ENCODE data around the gene AP3B2.
"Not testable (repeated sequence)": the region's sequence is repeated elsewhere in the genome, so short reads cannot be mapped to it uniquely, and the experiment has no call there.

The AP3B2 gene

DNA sequence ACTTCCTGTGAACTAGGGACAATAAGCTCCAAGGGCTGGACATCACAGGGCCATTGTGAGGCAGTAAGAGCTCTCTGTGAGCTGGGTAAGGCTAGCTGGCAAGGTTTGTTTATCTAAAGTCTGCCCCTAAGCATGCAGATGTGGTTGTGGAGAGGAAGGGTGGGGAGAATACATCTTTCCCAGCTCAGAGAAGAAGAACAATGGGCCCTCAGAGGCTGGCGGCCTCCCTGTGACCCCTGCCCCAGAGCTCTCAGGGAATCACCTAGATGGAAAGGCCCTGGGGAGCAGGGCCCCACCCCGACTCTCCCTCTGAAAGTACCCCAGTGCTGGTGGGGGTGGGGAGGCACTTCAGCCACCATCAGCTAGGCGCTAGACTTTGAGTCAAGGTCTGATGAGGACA lies 4.3 kb upstream of the AP3B2 start:
- no peak overlapping the region for H3K27ac ChIP-seq

DNA sequence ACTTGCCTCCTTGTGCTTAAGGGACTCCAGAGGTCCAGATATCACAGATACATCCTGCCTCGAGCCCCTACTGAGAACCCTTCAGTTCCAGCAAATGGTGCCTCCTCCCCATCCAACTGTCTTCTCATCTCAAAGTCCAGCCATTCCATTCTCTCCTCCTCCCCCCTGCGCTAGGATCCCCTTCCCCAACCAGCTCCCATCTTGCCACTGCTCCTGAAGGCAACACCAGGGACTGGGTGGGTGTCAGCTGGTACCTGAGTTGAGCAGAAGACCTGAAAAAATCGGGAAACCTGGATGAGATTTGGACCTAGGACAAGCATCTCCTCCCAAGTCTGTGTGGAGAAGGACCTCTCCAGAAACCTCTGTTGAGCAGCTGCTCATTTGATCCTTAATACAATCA lies 2.4 kb upstream of the AP3B2 start:
- no peak for TF ChIP-seq ZFX (IDR thresholded peaks at IDR 0.05; ENCODE audit: borderline replicate concordance)
- TF ChIP-seq, protein P1, sequence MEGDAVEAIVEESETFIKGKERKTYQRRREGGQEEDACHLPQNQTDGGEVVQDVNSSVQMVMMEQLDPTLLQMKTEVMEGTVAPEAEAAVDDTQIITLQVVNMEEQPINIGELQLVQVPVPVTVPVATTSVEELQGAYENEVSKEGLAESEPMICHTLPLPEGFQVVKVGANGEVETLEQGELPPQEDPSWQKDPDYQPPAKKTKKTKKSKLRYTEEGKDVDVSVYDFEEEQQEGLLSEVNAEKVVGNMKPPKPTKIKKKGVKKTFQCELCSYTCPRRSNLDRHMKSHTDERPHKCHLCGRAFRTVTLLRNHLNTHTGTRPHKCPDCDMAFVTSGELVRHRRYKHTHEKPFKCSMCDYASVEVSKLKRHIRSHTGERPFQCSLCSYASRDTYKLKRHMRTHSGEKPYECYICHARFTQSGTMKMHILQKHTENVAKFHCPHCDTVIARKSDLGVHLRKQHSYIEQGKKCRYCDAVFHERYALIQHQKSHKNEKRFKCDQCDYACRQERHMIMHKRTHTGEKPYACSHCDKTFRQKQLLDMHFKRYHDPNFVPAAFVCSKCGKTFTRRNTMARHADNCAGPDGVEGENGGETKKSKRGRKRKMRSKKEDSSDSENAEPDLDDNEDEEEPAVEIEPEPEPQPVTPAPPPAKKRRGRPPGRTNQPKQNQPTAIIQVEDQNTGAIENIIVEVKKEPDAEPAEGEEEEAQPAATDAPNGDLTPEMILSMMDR (IDR thresholded peaks at IDR 0.05): no peak
- no peak overlapping the region for H3K27ac ChIP-seq

More for the DNA sequence above, 4.3 kb upstream of the AP3B2 start:
- TF ChIP-seq, protein P1 (IDR thresholded peaks at IDR 0.05): no peak

DNA sequence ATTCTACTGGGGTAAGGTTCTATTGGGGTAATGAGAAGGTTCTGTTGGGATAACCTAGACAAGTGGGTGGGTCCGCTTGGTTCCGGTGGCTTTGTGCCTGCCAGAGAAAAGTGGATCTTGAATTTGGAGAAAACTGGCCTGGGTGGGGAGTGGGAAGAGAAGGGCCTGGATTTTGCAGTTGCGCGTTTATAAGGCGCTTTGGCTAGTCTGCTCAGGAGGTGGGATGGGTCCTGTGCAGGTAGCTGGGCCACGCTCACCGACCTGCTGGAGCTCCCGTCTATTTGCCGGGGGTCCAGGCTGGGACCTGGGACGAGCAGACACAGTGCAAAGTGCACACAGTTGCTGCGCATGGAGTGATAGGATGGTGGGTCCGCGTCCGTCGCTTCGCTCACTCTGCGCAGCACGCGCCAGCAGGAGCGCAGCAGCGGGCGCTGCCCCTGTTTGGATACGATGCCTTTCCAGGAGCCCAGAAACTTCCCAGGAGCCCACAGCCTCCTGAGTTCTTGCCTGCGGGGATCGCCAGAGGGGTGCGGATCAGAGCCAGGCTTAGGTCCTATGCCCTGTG lies 1.3 kb upstream of the AP3B2 start:
- H3K27ac ChIP-seq: no peak overlapping the region
- TF ChIP-seq ZFX (IDR thresholded peaks at IDR 0.05; ENCODE audit: borderline replicate concordance): no peak
- TF ChIP-seq, protein P1 (IDR thresholded peaks at IDR 0.05): no peak

DNA sequence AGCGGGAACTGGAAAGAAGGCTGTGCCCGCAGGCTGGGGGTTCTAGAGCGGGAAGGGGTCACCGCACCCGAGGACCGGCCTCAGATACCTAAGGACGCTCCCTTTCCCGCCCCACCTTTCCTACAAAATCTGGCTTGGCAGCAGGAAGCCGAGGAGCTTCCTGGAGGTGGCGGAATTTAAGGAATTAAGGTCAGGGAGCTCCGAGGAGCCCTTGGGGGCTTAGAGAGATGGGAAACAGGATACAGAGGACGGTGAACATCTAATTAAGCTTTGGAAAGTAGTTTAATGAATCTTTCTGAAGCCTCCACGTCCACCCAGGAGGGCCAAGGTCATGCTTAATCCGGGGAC lies 507 bp upstream of the AP3B2 start:
- TF ChIP-seq, protein P1 (IDR thresholded peaks at IDR 0.05): no peak
- TF ChIP-seq ZFX (IDR thresholded peaks at IDR 0.05; ENCODE audit: borderline replicate concordance): no peak
- no peak overlapping the region; the same call in 1 of the 2 replicates for H3K27ac ChIP-seq

DNA sequence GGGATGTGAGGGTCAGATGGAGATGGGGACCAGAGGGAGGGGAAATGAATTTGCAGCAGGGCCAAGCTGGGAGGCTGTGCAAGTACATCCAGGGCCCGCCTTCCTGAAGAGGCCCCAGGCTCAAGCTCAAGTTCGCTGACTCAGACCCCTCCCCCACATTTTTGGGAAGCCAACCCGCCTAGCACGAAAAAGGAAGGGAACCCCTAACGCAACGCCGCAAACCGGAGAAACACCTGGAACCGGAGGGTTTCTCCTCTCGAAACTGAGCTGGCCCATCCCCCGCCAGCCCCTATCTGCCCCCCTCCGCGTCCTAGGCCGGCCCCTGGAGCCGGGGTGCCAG lies 624 bp downstream of the AP3B2 start:
- TF ChIP-seq ZFX (IDR thresholded peaks at IDR 0.05; ENCODE audit: borderline replicate concordance): no peak
- TF ChIP-seq, protein P1 (IDR thresholded peaks at IDR 0.05): no peak
- peak overlapping the region; percentile 76 for H3K27ac ChIP-seq

DNA sequence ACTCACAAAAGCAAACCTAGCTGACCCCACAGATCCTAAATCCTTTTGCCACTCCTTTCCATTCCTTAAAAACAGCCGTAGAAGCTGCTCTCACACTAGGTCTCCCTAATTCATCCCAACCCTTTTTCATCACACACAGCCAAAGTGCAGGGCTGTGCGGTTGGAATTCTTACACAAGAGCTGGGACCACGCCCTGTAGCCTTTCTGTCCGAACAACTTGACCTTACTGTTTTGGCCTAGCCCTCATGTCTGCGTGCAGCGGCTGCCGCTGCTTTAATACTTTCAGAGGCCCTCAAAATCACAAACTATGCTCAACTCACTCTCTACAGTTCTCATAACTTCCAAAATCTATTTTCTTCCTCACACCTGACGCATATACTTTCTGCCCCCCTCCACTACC lies 3.8 kb downstream of the AP3B2 start:
- not testable (repeated sequence) for H3K27ac ChIP-seq

DNA sequence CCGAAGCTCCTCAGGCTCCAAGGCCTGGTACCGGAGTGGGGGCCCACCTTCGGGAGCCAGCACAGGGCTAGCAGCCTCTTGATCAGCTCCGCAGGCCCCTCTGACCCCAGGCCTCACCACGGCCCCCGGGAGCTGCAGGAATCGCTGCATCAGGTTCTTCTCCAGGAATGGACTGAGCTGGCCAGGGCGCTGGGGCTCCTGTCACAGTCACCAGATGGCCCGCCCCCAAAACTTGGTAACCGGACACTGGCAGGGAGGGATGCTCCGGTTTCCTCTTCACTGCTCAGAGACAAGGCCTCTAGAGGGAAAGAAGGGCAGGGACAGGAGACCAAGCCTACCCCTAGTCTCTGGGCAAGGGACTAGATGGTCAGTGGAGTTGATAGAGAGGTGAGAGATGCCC lies 9.9 kb downstream of the AP3B2 start:
- no peak overlapping the region for H3K27ac ChIP-seq
- TF ChIP-seq ZFX (IDR thresholded peaks at IDR 0.05; ENCODE audit: borderline replicate concordance): no peak
- TF ChIP-seq, protein P1 (IDR thresholded peaks at IDR 0.05): no peak

DNA sequence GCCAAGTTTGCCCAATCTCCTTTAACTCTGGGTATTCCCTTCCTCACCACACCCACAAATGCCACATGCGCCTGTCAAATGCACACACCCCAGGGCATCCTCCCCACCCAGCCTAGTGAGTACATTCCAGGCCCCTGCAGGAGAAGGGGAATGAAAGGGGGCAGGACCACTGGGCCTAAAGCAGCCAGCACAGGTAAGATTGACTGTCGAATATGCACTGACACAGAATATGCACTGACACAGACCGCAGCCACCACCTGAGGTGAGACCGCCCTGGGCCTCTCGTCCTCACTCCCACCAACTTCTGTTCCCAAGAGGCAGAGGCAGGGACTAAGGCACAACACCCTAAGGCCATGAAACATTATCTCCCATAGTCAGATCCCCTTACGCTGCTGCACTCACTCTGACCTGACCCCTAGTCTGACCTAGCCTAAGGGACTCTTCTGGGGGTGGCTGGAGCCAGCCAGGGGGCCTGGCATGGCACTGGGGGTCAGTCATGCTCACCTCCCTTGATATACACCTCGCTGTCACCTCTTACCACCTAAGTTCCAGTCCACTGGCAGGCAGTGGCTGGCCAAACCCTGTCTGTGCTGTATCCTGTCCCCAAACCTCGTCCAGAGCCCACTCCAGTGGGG lies 10.8 kb downstream of the AP3B2 start:
- TF ChIP-seq ZFX (IDR thresholded peaks at IDR 0.05; ENCODE audit: borderline replicate concordance): no peak
- TF ChIP-seq, protein P1 (IDR thresholded peaks at IDR 0.05): no peak
- no peak overlapping the region for H3K27ac ChIP-seq

All from 22Rv1 (cell line).